NB4 (cell line): ENCODE measurements around the gene POLR3F.
"Not testable (repeated sequence)": the region's sequence is repeated elsewhere in the genome, so short reads cannot be mapped to it uniquely, and the experiment has no call there.

Experiments
- DNase-seq: peaks from one replicate; pipeline ENCODE4 v3.0.0; 2010; ENCODE audit warnings: low read depth
- H3K4me3 ChIP-seq: one replicate; pipeline ENCODE4 v1.5.1; 2011; ENCODE audit warnings: mild to moderate bottlenecking, low read depth, low read length, moderate library complexity
- CTCF ChIP-seq: IDR thresholded peaks from one replicate; pipeline ENCODE4 v1.5.1; 2012; ENCODE audit warnings: low read depth, low read length
- MAX ChIP-seq: IDR thresholded peaks from 2 replicates; pipeline ENCODE4 v1.6.1; 2011; ENCODE audit warnings: low read depth, low read length
- MYC ChIP-seq: IDR thresholded peaks from 2 replicates; pipeline ENCODE4 v1.6.1; 2011; ENCODE audit warnings: low read depth, low read length
- POLR2A ChIP-seq: IDR thresholded peaks from 2 replicates; pipeline ENCODE4 v1.6.1; 2011; ENCODE audit warnings: mild to moderate bottlenecking; ENCODE audit not compliant: insufficient read length; ENCODE audit errors: extremely low read depth

POLR3F gene

DNA sequence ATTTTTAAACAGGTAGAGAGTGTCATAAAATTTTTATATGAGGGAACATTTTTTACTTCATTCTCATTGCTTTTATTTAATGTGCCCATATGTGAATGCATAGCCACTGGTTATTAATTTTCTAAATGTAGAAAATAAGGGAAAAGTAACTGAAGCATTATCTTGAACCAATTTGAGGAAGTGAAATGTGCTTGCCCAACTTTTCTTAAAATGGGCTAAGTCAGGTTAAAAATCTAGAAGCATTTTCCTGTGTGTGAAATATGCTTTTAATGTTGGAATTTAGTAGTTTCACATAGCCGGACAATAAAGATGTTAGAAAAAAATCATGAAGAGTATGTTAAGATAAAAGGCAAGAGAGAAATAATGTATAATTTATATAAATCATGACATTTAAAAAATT, 44.4 kb downstream of the POLR3F start:
- peak; percentile 52 for DNase-seq
- TF ChIP-seq MAX (no peak), MYC (no peak)
- peak overlapping the region; percentile 34 for H3K4me3 ChIP-seq

- no peak overlapping the region for H3K4me3 ChIP-seq
- peak; percentile 55 for DNase-seq
- no peak for TF ChIP-seq MYC
- no peak for TF ChIP-seq MAX
- no peak for TF ChIP-seq POLR2A
- no peak for TF ChIP-seq CTCF
Observed at GRCh38 chr20:18513208-18513607, 46.0 kb downstream of the POLR3F start.

DNA sequence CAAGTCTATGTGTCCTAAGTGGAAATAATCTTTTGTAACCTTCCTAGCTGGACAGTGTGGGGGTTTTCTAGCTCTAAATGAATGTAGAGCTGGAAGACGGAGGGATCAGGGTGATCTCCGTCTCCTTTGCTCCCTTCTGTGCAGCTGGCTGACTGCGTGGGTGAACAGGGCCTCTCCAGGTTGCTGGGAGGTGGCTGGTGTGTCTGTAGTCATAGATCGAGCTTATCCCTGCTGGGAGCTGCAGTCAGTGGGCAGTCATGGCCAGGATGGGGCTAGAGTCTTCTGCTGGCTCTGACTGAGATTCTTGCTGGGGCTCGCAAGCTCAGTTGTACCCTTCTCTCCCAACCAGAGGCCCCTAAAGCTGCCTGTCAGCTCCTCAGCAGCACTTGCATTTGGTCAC, 46.9 kb downstream of the POLR3F start:
- TF ChIP-seq POLR2A (no peak), CTCF (no peak), MYC (no peak), MAX (no peak)
- H3K4me3 ChIP-seq: no peak overlapping the region
- DNase-seq: no peak

GRCh38 chr20:18515973-18516372, 48.8 kb downstream of the POLR3F start:
- TF ChIP-seq CTCF (no peak), MAX (no peak), POLR2A (no peak), MYC (no peak)
- no peak overlapping the region for H3K4me3 ChIP-seq
- no peak for DNase-seq

GRCh38 chr20:18522066-18522465, 54.9 kb downstream of the POLR3F start:
- not testable (repeated sequence) for H3K4me3 ChIP-seq

DNA sequence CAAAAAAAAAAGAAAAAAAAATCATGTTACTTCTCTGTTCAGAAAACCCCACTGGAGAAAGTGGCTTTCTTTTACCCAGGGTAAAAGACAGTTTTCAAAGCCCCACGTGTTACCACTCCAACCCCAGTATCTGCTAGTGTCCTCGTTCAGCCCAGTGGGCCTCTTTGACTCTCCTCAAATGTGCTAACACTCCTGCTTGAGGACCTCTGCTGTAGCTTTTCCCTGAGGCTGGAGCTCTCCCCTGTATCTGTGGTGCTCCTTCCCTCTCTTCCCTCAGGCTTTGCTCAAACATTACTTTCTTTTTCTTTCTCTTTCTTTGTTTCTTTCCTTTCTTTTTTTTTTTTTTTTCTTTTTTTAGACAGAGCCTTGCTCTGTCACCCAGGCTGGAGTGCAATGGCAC, 55.9 kb downstream of the POLR3F start:
- DNase-seq: no peak
- no peak for TF ChIP-seq CTCF
- TF ChIP-seq POLR2A: no peak
- no peak for TF ChIP-seq MYC
- no peak overlapping the region for H3K4me3 ChIP-seq

More at GRCh38 chr20:18522066-18522465, 54.9 kb downstream of the POLR3F start:
- not testable (repeated sequence) for DNase-seq

DNA sequence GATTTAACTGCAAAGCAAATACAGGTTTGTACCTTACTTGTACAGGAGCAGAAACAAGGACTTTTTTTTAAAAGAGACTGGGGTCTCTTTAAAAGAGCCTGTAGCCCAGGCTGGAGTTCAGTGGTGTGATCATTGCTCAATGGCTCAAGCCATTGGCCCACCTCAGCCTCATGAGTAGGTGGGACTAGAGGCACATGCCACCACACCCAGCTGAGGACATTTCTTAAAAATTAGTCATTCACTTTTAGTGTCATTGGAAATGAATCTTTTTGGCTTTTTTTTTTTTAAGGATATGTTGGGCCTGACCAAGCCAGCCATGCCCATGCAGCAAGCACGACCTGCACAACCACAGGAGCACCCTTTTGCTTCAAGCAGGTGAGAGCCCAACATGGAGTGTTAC, 57.5 kb downstream of the POLR3F start:
- no peak for DNase-seq
- TF ChIP-seq MAX (no peak), POLR2A (no peak), CTCF (no peak)
- no peak overlapping the region for H3K4me3 ChIP-seq

GRCh38 chr20:18526761-18527160, 59.6 kb downstream of the POLR3F start:
- DNase-seq, H3K4me3 ChIP-seq: not testable (repeated sequence)
